CD4-positive, alpha-beta memory T cell (primary cell): Measurements from ENCODE around the gene TP53TG5. TPM values are rescaled to one million over a fixed set of nuclear protein-coding genes. Genes with fewer than 3 reads are reported as not detected.

Source experiments
- CTCF ChIA-PET: fragments of 350-600 bp; sonication (Branson Sonifier 250); formaldehyde crosslinking; loops from one replicate; lab custom pipeline; 2021; ENCODE audit warnings: inconsistent platforms; ENCODE audit not compliant: partially characterized antibody; lab: Charles Lee
- POLR2A ChIA-PET: fragments of 350-600 bp; sonication (Branson Sonifier 250); formaldehyde crosslinking; loops from one replicate; lab custom pipeline; 2021; ENCODE audit not compliant: partially characterized antibody; lab: Charles Lee
- DNase-seq, 5 donors: peaks; one replicate each; pipeline versions ENCODE4 v3.0.0 to v3.0.0-alpha.2; 2020 to 2022; ENCODE audit warnings: mixed read lengths in 1 of 5
- H3K27ac ChIP-seq: one replicate; pipeline ENCODE4 v1.7.0; 2013; ENCODE audit warnings: low read depth, low read length
- H3K27me3 ChIP-seq: 2 replicates; pipeline ENCODE4 v1.7.0; 2013; ENCODE audit warnings: mild to moderate bottlenecking, low read length, moderate library complexity; ENCODE audit not compliant: insufficient read depth
- H3K36me3 ChIP-seq: 2 replicates; pipeline ENCODE4 v1.7.0; 2013; ENCODE audit warnings: mild to moderate bottlenecking, low read length, moderate library complexity; ENCODE audit not compliant: insufficient read depth
- H3K4me1 ChIP-seq: 2 replicates; pipeline ENCODE4 v1.7.0; 2013; ENCODE audit warnings: mild to moderate bottlenecking, low read length, moderate library complexity; ENCODE audit not compliant: insufficient read depth
- H3K4me3 ChIP-seq, 2 donors: one replicate each; pipeline ENCODE4 v1.7.0; 2013; ENCODE audit warnings: low read length in 2 of 2, mild to moderate bottlenecking in 1 of 2
- H3K9me3 ChIP-seq, 2 donors: one replicate each; pipeline ENCODE4 v1.7.0; 2013; ENCODE audit warnings: low read length in 2 of 2, control low read depth in 1 of 2; ENCODE audit not compliant: control insufficient read depth in 1 of 2
- H3K27ac Mint-ChIP-seq, 7 donors: one replicate each; pipeline ENCODE4 v1.8.0; 2020 to 2021; ENCODE audit warnings: mixed read lengths in 7 of 7, mild to moderate bottlenecking in 6 of 7, inconsistent platforms in 3 of 7, moderate library complexity in 3 of 7
- H3K27me3 Mint-ChIP-seq, 2 donors: one replicate each; pipeline ENCODE4 v1.8.0; 2020 to 2021; ENCODE audit warnings: mixed read lengths in 2 of 2
- H3K36me3 Mint-ChIP-seq, 2 donors: one replicate each; pipeline ENCODE4 v1.8.0; 2020 to 2021; ENCODE audit warnings: mixed read lengths in 2 of 2, inconsistent platforms in 1 of 2, mild to moderate bottlenecking in 1 of 2
- H3K4me1 Mint-ChIP-seq, 4 donors: one replicate each; pipeline ENCODE4 v1.8.0; 2020 to 2021; ENCODE audit warnings: mixed read lengths in 4 of 4, mild to moderate bottlenecking in 1 of 4
- H3K4me3 Mint-ChIP-seq, 8 donors: one replicate each; pipeline ENCODE4 v1.8.0; 2020 to 2021; ENCODE audit warnings: mixed read lengths in 8 of 8, mild to moderate bottlenecking in 7 of 8, moderate library complexity in 6 of 8, inconsistent platforms in 3 of 8
- H3K9me3 Mint-ChIP-seq, 8 donors: one replicate each; pipeline ENCODE4 v1.8.0; 2020 to 2021; ENCODE audit warnings: mixed read lengths in 8 of 8, mild to moderate bottlenecking in 5 of 8, inconsistent platforms in 3 of 8, moderate library complexity in 1 of 8
- intact Hi-C: fragments of 100-400 bp; cut with micrococcal nuclease; formaldehyde crosslinking; loops from one replicate; pipeline ENCODE4 v1.15.1; 2023
- polyA plus RNA-seq, 2 donors: library from polyadenylated mRNA; unstranded; fragments of 300-500 nt; fragmentation: Illumina TruSeq; gene quantifications; one replicate each; pipeline ENCODE4 v1.2.3, GENCODE V29; 2021
- total RNA-seq, 2 experiments: library from RNA; stranded (reverse); gene quantifications; one replicate each; pipeline ENCODE4 v1.2.3, GENCODE V29; 2021

Gene TP53TG5
- total and polyA plus RNA-seq, 4 experiments from 2014 or later, result 0.11 to 0.36 (median 0.24) TPM; not detected in 1

DNA sequence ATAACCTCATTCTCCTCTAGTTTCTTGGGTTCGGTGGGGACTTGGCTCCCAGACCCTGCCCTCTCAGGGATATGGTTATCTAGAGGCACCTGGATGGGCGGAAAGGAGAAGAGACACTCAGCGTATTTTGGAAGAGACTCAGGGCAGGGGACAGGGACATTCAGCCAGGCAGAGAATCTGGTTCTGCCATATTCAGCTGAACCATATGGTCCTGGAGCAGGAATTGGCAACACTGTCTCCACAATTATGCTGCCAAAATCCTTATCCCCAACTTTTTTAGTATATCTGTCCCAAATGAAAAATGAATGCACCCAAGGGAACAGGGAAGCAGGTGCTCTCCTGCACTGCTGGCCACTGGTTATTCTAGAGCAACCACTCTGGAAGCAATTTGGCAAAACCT, 47.6 kb downstream of the TP53TG5 start:
- POLR2A ChIA-PET, result no interaction called here
- Histone ChIP-seq H3K4me3 (no peak overlapping the region), H3K9me3 (no peaks in the 10 kb centered on the region), H3K4me1 (no peaks in the 10 kb centered on the region), H3K27me3 (no peaks in the 10 kb centered on the region), H3K36me3 (no peaks in the 10 kb centered on the region), H3K27ac (no peak overlapping the region)
- DNase-seq, result no peak
- no peaks in the 10 kb centered on the region for H3K9me3 Mint-ChIP-seq
- peaks cover 0 to 9% of the 10 kb centered on the region in 2 donors for H3K36me3 Mint-ChIP-seq
- no peaks in the 10 kb centered on the region for H3K27me3 Mint-ChIP-seq
- intact Hi-C loops, result no loop called here
- CTCF ChIA-PET, result interaction anchor here (1.4 to 2.3 kb wide), 2 partner anchors 12 to 440 kb away, joined by 3 to 5 read pairs; no protein-coding TSS in a partner anchor
- peak overlapping the region in 2 of 7 donors; percentile 8 to 69 for H3K27ac Mint-ChIP-seq
- H3K4me1 Mint-ChIP-seq, result no peaks in the 10 kb centered on the region
- H3K4me3 Mint-ChIP-seq, result no peak overlapping the region

DNA sequence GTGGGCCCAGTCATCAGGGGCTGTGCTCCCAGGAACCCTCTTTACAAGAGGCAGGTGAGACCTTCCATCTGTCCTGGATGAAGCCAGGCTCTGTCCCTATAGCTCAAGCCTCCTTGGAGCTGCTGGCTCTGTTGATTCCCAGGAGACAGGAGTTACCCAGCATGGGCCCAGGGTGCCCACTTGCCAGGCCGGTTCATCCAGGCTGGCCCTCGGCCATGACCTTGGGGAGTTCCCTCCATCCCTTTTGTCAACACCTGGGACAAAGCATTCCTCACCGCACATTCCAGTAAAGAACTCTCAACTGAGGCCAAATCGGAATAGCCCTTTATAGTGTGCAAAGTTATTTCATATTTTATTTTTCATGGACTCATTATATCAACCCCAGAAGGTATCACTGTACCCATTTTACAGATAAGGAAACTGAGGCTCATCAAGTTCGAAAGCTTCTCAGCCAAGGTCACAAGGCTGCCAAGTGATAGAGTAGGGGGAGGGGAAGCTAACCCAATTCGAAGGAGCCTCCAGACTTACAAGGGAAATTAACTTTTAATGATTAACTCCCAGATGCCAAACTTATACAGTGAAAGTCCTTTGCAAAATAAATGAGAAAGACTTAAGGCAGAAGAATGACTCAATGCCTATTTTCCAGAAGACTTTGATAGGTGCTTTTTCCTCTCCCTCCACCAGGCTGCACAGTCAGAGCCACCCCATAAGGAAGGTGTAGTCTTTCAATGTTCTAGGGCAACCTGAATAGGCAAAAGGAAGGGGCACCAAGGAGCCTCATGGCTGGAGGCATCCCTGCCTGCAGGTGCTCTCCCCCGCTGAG, 48.4 kb downstream of the TP53TG5 start:
- CTCF ChIA-PET, result interaction anchor here (1.0 to 2.3 kb wide), 5 partner anchors 10 to 441 kb away, joined by 3 to 5 read pairs (median 3); partner anchors contain the start of gene SYS1
- H3K36me3 ChIP-seq, result no peaks in the 10 kb centered on the region
- DNase-seq, result no peak
- H3K4me1 Mint-ChIP-seq, result no peaks in the 10 kb centered on the region
- H3K9me3 Mint-ChIP-seq, result no peaks in the 10 kb centered on the region
- H3K4me1 ChIP-seq, result no peaks in the 10 kb centered on the region
- intact Hi-C loops, result no loop called here
- H3K27me3 Mint-ChIP-seq, result no peaks in the 10 kb centered on the region
- peaks cover 0 to 9% of the 10 kb centered on the region in 2 donors for H3K36me3 Mint-ChIP-seq
- no peaks in the 10 kb centered on the region for H3K27me3 ChIP-seq
- H3K27ac ChIP-seq, result no peak overlapping the region
- no peak overlapping the region for H3K4me3 ChIP-seq
- no peak overlapping the region for H3K4me3 Mint-ChIP-seq
- H3K27ac Mint-ChIP-seq, result no peak overlapping the region
- H3K9me3 ChIP-seq, result no peaks in the 10 kb centered on the region
- POLR2A ChIA-PET, result no interaction called here

DNA sequence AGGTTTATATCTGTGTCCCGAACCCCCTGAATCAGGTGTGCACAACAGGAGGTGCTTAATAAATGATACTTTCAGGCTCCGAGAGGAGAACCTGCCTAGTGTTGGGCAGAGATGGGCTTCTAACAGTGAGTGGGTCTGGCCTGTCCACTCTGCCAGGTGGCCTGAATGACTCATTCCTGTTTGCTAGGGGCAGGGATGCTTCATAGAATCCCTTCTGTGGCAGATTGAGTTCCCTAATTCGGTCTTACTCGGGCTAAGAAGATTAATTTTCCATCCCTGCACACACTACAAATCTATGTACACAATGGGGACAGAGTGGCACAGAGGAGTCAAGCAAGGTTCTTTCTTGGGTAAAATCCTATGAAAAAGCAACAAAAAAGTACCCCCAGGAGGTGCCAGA, 49.7 kb downstream of the TP53TG5 start:
- Histone ChIP-seq H3K27me3 (no peaks in the 10 kb centered on the region), H3K4me3 (no peak overlapping the region), H3K9me3 (no peaks in the 10 kb centered on the region), H3K27ac (no peak overlapping the region), H3K36me3 (no peaks in the 10 kb centered on the region), H3K4me1 (no peaks in the 10 kb centered on the region)
- H3K36me3 Mint-ChIP-seq, result peaks cover 0 to 9% of the 10 kb centered on the region in 2 donors
- POLR2A ChIA-PET, result no interaction called here
- CTCF ChIA-PET, result interaction anchor here (1.5 to 2.3 kb wide), 2 partner anchors 8 to 10 kb away, joined by 3 to 5 read pairs; no protein-coding TSS in a partner anchor
- no peak for DNase-seq
- H3K4me1 Mint-ChIP-seq, result no peaks in the 10 kb centered on the region
- H3K4me3 Mint-ChIP-seq, result no peak overlapping the region
- H3K9me3 Mint-ChIP-seq, result no peaks in the 10 kb centered on the region
- intact Hi-C loops, result no loop called here
- no peaks in the 10 kb centered on the region for H3K27me3 Mint-ChIP-seq
- no peak overlapping the region for H3K27ac Mint-ChIP-seq

DNA sequence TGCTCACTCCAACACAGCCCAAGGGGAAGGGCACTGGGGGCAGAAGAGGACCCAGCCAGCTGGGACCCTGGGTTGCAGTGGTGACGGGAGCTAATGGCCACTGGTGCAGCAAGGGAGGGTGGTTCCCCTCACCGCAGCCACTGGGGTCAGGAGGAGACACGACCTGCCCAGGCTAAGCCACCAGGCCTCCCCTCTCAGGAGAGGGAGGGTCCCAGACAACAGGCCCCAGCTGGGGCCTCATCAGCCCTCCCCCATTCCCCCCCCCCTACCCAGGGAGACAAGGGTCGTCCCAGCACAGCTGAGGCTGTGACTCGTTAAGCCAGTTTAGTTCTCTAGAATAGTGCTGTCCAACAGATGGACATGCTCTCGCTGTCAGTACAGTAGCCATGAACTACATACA, 52.8 kb downstream of the TP53TG5 start:
- no peak overlapping the region for H3K4me3 Mint-ChIP-seq
- no peak for DNase-seq
- H3K4me1 ChIP-seq, result peaks cover 15% of the 10 kb centered on the region
- intact Hi-C loops, result no loop called here
- H3K4me1 Mint-ChIP-seq, result peaks cover 4 to 14% (median 10%) of the 10 kb centered on the region in 4 donors
- CTCF ChIA-PET, result interaction anchor here (0.5 to 2.2 kb wide), 5 partner anchors 48 to 446 kb away, joined by 3 to 9 read pairs (median 6); no protein-coding TSS in a partner anchor
- H3K36me3 ChIP-seq, result no peaks in the 10 kb centered on the region
- POLR2A ChIA-PET, result interaction anchor here (1.7 kb wide), 1 partner anchor 37 kb away, joined by 3 read pairs; the partner anchor contains the start of gene SYS1
- H3K36me3 Mint-ChIP-seq, result peaks cover 0 to 5% of the 10 kb centered on the region in 2 donors
- H3K9me3 Mint-ChIP-seq, result no peaks in the 10 kb centered on the region
- no peaks in the 10 kb centered on the region for H3K9me3 ChIP-seq
- H3K27me3 Mint-ChIP-seq, result no peaks in the 10 kb centered on the region
- no peaks in the 10 kb centered on the region for H3K27me3 ChIP-seq
- no peak overlapping the region for H3K27ac Mint-ChIP-seq
- no peak overlapping the region for H3K27ac ChIP-seq
- no peak overlapping the region for H3K4me3 ChIP-seq

DNA sequence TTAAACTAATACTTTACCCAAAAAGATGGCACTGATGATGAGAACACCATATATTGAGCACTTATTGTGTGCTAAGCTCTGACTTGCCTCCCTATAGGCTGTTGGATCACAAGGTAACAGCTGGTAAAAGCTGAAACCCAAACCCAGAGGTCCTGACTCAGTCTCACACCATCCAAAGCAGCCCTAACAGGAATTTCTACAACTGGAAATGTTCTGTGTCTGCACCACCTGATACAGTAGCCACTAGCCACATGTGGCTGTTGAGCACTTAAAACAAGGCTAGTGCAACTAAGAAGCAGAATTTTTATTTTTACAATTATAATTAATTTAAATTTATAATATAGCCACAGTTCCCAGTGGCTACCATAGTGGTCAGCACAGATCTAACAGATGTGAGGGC, 54.4 kb downstream of the TP53TG5 start:
- Histone ChIP-seq H3K36me3 (no peaks in the 10 kb centered on the region), H3K4me1 (peaks cover 28% of the 10 kb centered on the region), H3K9me3 (no peaks in the 10 kb centered on the region), H3K4me3 (no peak overlapping the region), H3K27ac (no peak overlapping the region), H3K27me3 (no peaks in the 10 kb centered on the region)
- no peak overlapping the region for H3K4me3 Mint-ChIP-seq
- peaks cover 11 to 25% (median 18%) of the 10 kb centered on the region in 4 donors for H3K4me1 Mint-ChIP-seq
- intact Hi-C loops, result no loop called here
- ChIA-PET POLR2A (no interaction called here), CTCF (interaction anchor here (1.3 to 7.9 kb wide), 4 partner anchors 10 to 447 kb away, joined by 3 to 125 read pairs (median 14); no protein-coding TSS in a partner anchor)
- no peaks in the 10 kb centered on the region for H3K9me3 Mint-ChIP-seq
- no peak overlapping the region for H3K27ac Mint-ChIP-seq
- H3K27me3 Mint-ChIP-seq, result no peaks in the 10 kb centered on the region
- H3K36me3 Mint-ChIP-seq, result peaks cover 0 to 3% of the 10 kb centered on the region in 2 donors
- no peak for DNase-seq

DNA sequence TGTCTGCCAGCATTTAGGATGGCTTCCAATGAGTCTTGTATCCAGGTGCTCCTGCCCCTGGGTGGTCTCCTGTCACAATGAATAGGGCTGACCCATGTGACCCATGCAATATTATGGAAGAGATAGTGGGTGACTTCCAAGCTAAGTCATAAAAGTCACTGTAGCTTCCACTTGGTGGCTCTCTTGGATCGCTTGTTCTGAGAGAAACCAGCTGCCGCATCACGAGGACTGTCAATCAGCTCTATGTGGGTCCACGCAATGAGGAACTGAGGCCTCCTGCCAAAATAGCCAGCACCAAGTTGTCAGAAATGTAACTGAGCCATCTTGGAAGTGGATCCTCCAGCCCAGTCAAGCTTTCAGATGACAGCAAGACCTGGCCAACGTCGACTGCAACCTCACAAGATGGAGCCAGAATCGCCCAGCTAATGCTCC, 55.2 kb downstream of the TP53TG5 start:
- POLR2A ChIA-PET, result no interaction called here
- H3K36me3 Mint-ChIP-seq, result peaks cover 0 to 3% of the 10 kb centered on the region in 2 donors
- intact Hi-C loops, result no loop called here
- CTCF ChIA-PET, result interaction anchor here (0.7 to 7.9 kb wide), 10 partner anchors 9 to 447 kb away, joined by 3 to 125 read pairs (median 5); partner anchors contain the start of gene SYS1
- no peak overlapping the region for H3K27ac ChIP-seq
- H3K4me1 ChIP-seq, result peaks cover 29% of the 10 kb centered on the region
- DNase-seq, result no peak
- H3K27me3 ChIP-seq, result no peaks in the 10 kb centered on the region
- H3K27me3 Mint-ChIP-seq, result no peaks in the 10 kb centered on the region
- H3K9me3 ChIP-seq, result no peaks in the 10 kb centered on the region
- H3K4me3 Mint-ChIP-seq, result no peak overlapping the region
- H3K4me1 Mint-ChIP-seq, result peaks cover 13 to 32% (median 22%) of the 10 kb centered on the region in 4 donors
- H3K36me3 ChIP-seq, result no peaks in the 10 kb centered on the region
- H3K9me3 Mint-ChIP-seq, result no peaks in the 10 kb centered on the region
- H3K4me3 ChIP-seq, result no peak overlapping the region
- H3K27ac Mint-ChIP-seq, result no peak overlapping the region
